Stimulated activated CD8-positive, alpha-beta memory T cell treated with anti-CD3 and anti-CD28 coated beads, Interleukin-7, amount 100 ng/mL, for 48 hours (primary cell): ENCODE measurements around the gene ADGRG6.
A peak's percentile ranks its signal among the peaks of the same experiment; 100 is the strongest.
"Not testable (repeated sequence)": the region's sequence is repeated elsewhere in the genome, so short reads cannot be mapped to it uniquely, and the experiment has no call there.

ENCODE experiments used
- DNase-seq, 2 donors: peaks; one replicate each; pipeline ENCODE4 v3.0.0-alpha.2; 2020; ENCODE audit warnings: low read depth in 1 of 2; ENCODE audit errors: extremely low read depth in 1 of 2

Gene ADGRG6

GRCh38 chr6:142301651-142302391 is at the start of gene ADGRG6:
TSS of gene ADGRG6 (plus strand) at chr6:142302007. CDS start at chr6:142302330, 323 bp downstream.
- peak; percentile 25 to 28 for DNase-seq

- DNase-seq, result no peak
These were observed 47.3 kb upstream of the ADGRG6 start for GRCh38 chr6:142254513-142254912.

GRCh38 chr6:142255785-142256184 is 46.0 kb upstream of the ADGRG6 start:
- no peak for DNase-seq

GRCh38 chr6:142258305-142258704 is 43.5 kb upstream of the ADGRG6 start:
- DNase-seq, result no peak

GRCh38 chr6:142258757-142259156 is 43.0 kb upstream of the ADGRG6 start:
- DNase-seq, result no peak

- DNase-seq, result no peak
These were observed 41.1 kb upstream of the ADGRG6 start for GRCh38 chr6:142260748-142261147.

- no peak for DNase-seq
These were observed 39.6 kb upstream of the ADGRG6 start for GRCh38 chr6:142262231-142262630.

GRCh38 chr6:142265476-142265875 is 36.3 kb upstream of the ADGRG6 start:
- DNase-seq, result no peak

- DNase-seq, result no peak
These were observed 35.7 kb upstream of the ADGRG6 start for GRCh38 chr6:142266060-142266459.

GRCh38 chr6:142271476-142271875 is 30.3 kb upstream of the ADGRG6 start:
- no peak for DNase-seq

GRCh38 chr6:142274656-142275055 is 27.2 kb upstream of the ADGRG6 start:
- DNase-seq, result no peak

GRCh38 chr6:142275236-142276006 is 26.4 kb upstream of the ADGRG6 start:
- no peak for DNase-seq

- no peak for DNase-seq
These were observed 25.6 kb upstream of the ADGRG6 start for GRCh38 chr6:142276256-142276655.

- no peak for DNase-seq
These were observed 22.2 kb upstream of the ADGRG6 start for GRCh38 chr6:142279350-142280180.

GRCh38 chr6:142280265-142280664 is 21.5 kb upstream of the ADGRG6 start:
- DNase-seq, result no peak

GRCh38 chr6:142280927-142281326 is 20.9 kb upstream of the ADGRG6 start:
- DNase-seq, result no peak

GRCh38 chr6:142283138-142283537 is 18.7 kb upstream of the ADGRG6 start:
- DNase-seq, result not testable (repeated sequence)

- no peak for DNase-seq
These were observed 17.4 kb upstream of the ADGRG6 start for GRCh38 chr6:142284419-142284818.

- DNase-seq, result no peak
These were observed 16.3 kb upstream of the ADGRG6 start for GRCh38 chr6:142285235-142286087.

- DNase-seq, result no peak
These were observed 15.8 kb upstream of the ADGRG6 start for GRCh38 chr6:142286088-142286409.

GRCh38 chr6:142289687-142290086 is 12.1 kb upstream of the ADGRG6 start:
- no peak for DNase-seq
